Activated CD8-positive, alpha-beta memory T cell treated with anti-CD3 and anti-CD28 coated beads for 36 hours (primary cell): ENCODE results near the gene ESRRA. TPM values are rescaled to one million over a fixed set of nuclear protein-coding genes. Genes with fewer than 3 reads are reported as not detected.

ENCODE experiments used
- CTCF ChIA-PET: fragments of 350-600 bp; sonication (Branson Sonifier 250); formaldehyde crosslinking; loops from one replicate; lab custom pipeline; 2021; ENCODE audit warnings: antibody characterized with exemption; lab: Charles Lee
- POLR2A ChIA-PET: fragments of 350-600 bp; sonication (Branson Sonifier 250); formaldehyde crosslinking; loops from one replicate; lab custom pipeline; 2021; ENCODE audit warnings: antibody characterized with exemption; lab: Charles Lee
- total RNA-seq, 2 experiments: library from RNA; stranded (reverse); gene quantifications; one replicate each; pipeline ENCODE4 v1.2.3, GENCODE V29; 2021

The ESRRA gene
- total RNA-seq, 2 experiments from 2014 or later = 58.1 to 58.3 TPM

DNA sequence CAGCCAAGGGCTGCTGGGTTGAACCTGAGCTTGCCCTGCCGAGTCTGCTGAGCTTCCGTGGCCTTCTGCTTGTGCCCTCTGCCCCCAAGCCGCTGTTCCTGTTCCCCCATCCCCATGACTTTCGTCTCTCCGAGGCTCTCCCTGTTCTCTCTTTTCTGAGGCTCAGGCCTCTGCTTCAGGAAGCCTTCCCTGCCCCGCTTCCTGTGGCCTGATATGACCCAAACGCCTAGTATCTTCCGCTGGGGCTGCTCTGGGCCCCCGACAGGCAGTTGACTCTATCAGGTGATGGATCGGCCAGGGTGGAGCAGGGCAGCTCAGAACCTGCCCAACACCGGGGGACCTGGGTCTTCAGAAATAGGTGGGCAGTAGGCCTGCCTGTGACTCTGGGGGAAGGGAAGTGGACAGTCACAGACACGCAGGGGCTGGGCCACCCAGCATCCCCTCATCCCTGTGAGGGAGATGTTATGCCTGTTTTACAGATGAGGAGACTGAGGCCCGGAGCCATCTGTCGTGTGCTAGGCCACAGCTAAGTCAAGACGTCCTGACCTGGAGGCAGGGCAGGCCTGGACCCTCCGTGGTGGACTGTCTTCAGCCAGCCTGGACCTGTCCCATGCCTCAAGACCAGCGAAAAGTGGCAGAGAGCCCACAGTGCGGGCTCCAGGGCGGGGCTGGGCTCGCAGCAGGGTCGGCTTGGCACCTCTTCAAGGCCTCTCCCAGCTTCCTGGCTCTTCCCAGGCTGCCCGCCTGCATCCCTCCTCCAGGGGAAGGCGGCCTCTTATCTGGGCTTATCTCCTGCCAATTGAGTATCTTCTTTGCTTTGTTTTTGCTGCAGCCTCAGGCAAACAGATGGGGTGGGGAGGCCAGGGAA, 37.1 kb upstream of the ESRRA start:
- CTCF ChIA-PET = interaction anchor here (0.7 to 4.1 kb wide), 10 partner anchors 11 to 64 kb away, joined by 3 to 39 read pairs (median 5); partner anchors contain the start of genes CATSPERZ, FERMT3, PLCB3 and PPP1R14B
- POLR2A ChIA-PET = interaction anchor here (0.5 to 4.3 kb wide), 10 partner anchors 10 to 1492 kb away, joined by 3 to 22 read pairs (median 8); partner anchors contain the start of genes BAD, FERMT3, FKBP2 and GPR137

DNA sequence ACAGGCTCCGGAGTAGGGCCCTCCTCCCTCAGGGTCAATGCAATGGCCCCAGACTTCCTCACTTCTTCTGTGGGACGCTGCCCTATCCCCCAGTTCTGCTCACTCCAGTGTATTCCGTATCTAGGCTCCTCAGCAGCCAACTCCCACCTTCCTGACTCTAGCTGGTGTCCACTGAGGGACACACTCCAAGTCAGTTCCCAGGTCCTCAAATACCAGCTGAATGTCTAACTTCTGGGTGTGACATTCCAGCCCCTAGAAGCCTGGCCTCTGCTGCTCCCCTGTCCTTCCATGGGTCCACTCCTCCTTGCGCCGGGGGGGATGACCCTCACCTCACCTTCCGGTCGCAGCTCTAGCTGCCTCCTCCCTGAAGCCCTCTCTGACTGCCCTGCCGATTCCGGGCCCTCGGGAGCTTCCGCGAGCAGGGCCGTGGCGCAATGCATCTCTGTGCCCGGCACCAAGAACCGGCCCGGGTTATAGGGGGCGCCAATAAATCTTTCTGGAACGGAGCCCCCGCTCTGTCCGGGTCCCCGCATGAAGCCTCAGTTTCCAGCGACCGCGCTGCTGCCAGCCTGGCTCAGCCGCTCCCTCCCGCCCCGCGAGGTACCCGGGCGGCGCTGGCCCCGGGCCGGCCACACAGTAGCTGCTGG, 36.3 kb upstream of the ESRRA start:
- POLR2A ChIA-PET = interaction anchor here (0.5 to 4.3 kb wide), 8 partner anchors 11 to 1493 kb away, joined by 4 to 22 read pairs (median 18); partner anchors contain the start of genes BAD, FERMT3, FKBP2 and GPR137
- CTCF ChIA-PET = interaction anchor here (0.6 to 4.1 kb wide), 10 partner anchors 12 to 64 kb away, joined by 3 to 39 read pairs (median 4); partner anchors contain the start of genes CATSPERZ, FERMT3, PLCB3 and PPP1R14B

DNA sequence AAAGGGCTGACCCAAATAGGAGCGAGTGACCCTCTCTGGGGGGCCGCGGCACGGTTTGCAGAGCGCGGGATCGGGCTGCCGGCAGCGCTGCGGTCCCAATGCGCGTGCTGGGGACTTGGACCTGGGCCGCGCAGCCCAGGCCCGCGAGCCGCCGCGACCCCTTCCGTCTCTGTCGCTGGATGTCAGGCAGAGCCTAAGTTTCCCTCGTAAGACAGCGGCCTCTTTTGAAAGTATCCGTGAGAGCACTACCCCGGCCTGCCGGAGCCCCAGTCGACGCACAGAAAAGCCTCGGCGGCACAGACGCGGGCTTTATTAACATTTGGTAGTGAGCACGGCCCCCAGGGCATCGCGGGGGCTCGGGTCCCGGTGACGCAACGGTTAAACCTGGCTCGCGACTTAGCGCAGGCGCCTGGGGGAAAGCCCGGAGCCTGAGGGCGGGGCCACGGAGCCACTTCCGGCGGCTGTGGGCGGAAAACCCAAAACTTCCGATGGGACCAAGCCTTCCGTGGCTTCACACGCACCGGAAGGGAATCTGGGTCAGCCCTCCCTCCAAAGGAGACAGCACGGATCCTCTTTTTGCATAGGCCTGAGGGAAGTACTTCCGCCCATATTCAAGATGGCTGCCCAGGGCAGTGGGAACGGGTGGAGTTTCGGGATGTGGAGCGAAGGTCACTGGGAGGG, 35.6 kb upstream of the ESRRA start:
- POLR2A ChIA-PET = interaction anchor here (1.2 to 4.3 kb wide), 8 partner anchors 12 to 63 kb away, joined by 4 to 22 read pairs (median 18); partner anchors contain the start of genes BAD, ESRRA, FERMT3 and FKBP2

DNA sequence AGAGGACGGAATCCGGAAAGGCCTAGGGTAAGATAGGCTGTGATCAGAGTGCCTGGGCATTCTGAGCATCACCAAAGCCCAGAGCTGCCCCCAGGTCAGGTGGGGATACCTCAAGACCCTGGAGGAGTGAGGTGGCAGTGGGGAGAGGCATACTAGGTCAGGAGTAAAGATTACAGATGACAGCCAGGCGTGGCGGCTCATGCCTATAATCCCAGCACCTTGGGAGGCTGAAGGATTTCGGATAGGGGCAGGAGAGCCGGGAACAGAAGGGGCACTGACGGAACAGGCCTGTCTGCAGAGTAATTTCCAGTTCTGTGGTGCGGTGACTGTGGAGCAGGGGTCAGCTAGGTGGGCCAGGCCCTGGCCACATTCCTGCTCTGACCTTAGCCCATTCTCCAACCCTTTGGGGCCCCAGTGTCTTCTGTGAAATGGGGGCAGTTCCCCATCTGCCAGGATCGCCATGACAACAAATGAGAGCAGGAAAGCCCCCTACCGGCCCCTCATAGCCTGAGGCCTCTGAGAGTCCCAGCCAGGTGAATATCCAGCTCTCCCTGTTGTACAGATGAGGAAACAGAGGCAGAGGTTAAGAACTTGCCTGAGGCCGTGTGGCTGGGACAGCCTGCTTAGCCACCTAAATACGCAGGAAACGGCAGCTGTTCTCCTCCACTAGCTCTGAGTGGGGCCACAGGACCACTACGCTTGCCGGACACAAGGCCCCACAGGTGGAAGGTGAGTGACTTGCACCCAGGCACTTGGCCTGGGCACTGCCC, 30.1 kb upstream of the ESRRA start:
- ChIA-PET POLR2A (interaction anchor here (0.7 kb wide), 1 partner anchor 10 kb away, joined by 7 read pairs; no protein-coding TSS in a partner anchor), CTCF (interaction anchor here (1.1 to 2.5 kb wide), 2 partner anchors 14 to 26 kb away, joined by 4 to 9 read pairs; no protein-coding TSS in a partner anchor)

More for the DNA sequence above, 35.6 kb upstream of the ESRRA start:
- CTCF ChIA-PET = interaction anchor here (0.6 to 4.1 kb wide), 9 partner anchors 12 to 63 kb away, joined by 3 to 39 read pairs (median 6); partner anchors contain the start of genes CATSPERZ, ESRRA, FERMT3 and PLCB3

DNA sequence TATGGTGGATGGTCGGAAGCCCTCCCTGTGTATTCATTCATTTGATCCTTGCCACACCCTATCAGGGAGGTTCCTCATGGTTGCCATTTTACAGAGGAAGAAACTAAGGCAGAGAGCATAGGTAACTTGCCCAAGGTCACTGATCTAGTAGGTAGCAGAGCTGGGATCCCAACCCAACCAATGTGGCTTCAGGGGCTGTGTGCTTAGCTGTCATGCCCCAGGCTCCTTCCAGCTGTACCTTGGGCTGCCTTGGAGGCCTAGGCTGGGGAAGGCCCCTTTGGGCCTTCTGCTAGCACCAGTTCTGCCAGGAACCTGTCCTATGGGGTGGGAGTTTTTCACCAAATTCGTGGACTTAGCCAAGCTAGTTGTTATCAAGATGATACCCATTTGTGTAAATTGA, 29.5 kb upstream of the ESRRA start:
- POLR2A ChIA-PET = no interaction called here
- CTCF ChIA-PET = interaction anchor here (1.1 to 2.5 kb wide), 2 partner anchors 14 to 25 kb away, joined by 4 to 9 read pairs; no protein-coding TSS in a partner anchor

DNA sequence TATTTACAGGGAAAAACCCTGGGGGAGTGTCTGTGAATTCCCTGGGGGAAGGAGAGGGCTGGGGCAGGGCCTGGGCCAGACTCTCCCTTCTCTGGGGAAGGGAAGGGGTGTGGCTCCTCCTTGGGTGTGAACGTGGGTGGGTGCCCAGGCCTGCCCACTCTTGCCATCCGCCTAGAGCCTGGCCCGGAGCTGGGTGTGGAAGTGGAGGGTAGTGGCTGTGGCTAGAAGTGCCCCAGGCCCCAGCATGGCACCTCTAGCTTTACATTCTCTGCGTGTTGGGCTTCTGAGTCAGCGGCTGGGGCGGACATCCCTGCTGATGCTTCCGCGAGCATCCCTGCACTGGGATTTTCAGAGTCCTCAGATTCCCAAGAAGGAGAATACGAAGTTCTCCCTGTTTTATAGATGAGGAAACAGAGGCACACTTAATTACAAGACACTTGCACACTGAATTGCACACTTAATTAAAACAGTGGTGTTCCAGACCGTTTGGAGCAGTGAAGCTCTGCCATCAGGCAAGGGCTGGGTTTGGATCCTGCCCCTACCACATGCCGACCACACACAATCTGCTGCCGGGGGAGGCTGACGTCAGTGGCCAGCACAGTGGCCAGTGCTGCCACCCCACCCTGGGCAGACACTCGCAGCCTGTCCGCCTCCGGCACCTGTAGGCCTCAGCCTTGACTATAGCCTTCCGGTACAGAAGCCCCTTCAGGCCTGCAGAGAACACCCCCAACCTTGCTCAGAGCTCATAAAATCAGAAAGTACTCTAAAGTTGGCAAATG, 28.5 kb upstream of the ESRRA start:
- POLR2A ChIA-PET = interaction anchor here (0.6 to 0.7 kb wide), 2 partner anchors 63 to 1481 kb away, joined by 3 to 4 read pairs; no protein-coding TSS in a partner anchor
- CTCF ChIA-PET = interaction anchor here (1.1 to 2.5 kb wide), 3 partner anchors 10 to 28 kb away, joined by 3 to 9 read pairs (median 4); no protein-coding TSS in a partner anchor

DNA sequence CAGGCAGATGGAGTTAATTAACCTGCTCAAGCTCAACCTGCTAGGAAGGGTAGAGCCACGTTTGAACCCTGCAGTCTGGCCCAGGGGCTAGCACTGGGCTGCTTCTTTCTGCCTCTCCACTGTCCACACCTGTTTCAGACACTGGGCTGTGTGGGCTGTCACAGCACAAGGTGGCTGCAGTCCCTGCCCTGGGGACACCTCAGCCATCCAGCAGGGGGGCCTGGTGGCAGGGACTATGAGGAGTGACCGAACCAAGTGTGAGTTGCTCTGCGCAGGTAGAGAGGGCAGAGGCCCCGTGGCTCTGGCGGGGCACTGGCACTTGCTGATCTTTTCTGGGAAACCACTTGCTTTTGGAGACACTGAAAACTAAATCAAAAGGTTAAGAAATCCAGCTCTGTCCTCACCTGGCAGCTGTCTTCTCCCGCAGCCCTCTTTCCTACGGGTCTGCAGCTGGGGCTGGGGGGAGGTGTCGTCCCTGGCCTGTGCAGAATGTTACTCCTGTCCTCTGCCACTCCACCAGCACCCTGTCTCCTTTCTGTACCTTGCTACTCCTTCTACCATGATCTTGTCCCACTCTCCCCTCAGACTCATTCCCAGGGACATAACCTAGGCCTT, 26.6 kb upstream of the ESRRA start:
- ChIA-PET CTCF (interaction anchor here (1.1 kb wide), 1 partner anchor 25 kb away, joined by 4 read pairs; no protein-coding TSS in a partner anchor), POLR2A (no interaction called here)

DNA sequence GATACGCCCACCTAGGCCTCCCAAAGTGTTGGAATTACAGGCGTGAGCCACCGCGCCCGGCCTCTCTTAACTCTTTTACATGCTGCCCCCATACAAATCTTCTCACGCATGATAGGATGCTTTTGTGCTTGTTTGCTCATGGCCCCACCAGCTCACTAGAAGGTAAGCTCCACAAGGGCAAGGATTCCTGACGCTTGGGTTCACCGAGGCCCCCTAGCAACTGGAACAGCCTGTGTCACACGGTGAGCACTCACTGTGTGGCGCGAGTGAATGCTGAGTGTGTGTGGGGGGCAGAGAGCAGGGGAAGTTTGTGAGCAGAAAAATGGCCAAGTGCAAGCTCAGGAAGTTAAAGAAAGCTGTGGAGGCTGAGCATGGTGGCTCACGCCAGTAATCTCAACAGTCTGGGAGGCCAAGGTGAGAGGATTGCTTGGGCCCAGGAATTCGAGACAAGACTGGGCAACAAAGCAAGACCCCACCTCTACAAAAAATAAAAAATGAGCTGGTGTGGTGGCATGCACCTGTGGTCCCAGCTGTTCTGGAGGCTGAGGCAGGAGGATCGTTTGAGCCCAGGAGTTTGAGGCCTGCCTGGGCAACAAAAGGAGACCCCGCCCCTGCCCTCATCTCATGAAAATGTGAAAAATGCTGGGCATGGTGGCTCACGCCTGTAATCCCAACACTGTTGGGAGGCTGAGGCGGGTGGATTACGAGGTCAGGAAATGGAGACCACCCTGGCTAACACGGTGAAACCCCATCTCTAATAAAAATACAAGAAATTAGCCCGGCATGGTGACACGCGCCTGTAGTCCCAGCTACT, 23.2 kb upstream of the ESRRA start:
- POLR2A ChIA-PET = interaction anchor here (0.6 kb wide), 1 partner anchor 36 kb away, joined by 6 read pairs; no protein-coding TSS in a partner anchor
- CTCF ChIA-PET = interaction anchor here (1.9 to 3.4 kb wide), 3 partner anchors 10 to 22 kb away, joined by 5 to 26 read pairs (median 5); no protein-coding TSS in a partner anchor

DNA sequence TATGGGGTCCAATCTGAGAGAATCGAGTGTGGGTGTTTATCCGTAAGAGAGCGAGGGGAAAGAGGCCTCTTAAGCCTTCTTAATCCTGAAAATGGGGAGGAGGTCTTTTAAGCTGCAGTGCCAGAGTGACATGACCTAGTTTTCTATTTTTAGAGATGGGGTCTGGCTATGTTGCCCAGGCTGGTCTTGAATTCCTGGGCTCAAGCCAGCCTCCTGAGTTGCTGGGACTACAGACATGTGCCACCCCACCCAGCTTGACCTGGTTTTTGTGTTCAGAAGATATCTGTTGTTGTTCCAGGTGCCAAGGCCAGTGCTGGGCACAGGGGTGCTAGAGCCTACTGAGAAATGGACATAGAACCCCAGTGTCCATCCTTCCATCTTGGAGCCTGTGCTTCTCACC, 22.2 kb upstream of the ESRRA start:
- ChIA-PET CTCF (interaction anchor here (1.0 to 3.4 kb wide), 4 partner anchors 11 to 32 kb away, joined by 3 to 26 read pairs (median 6); partner anchors contain the start of gene PLCB3), POLR2A (interaction anchor here (3.3 kb wide), 1 partner anchor 13 kb away, joined by 20 read pairs; no protein-coding TSS in a partner anchor)

DNA sequence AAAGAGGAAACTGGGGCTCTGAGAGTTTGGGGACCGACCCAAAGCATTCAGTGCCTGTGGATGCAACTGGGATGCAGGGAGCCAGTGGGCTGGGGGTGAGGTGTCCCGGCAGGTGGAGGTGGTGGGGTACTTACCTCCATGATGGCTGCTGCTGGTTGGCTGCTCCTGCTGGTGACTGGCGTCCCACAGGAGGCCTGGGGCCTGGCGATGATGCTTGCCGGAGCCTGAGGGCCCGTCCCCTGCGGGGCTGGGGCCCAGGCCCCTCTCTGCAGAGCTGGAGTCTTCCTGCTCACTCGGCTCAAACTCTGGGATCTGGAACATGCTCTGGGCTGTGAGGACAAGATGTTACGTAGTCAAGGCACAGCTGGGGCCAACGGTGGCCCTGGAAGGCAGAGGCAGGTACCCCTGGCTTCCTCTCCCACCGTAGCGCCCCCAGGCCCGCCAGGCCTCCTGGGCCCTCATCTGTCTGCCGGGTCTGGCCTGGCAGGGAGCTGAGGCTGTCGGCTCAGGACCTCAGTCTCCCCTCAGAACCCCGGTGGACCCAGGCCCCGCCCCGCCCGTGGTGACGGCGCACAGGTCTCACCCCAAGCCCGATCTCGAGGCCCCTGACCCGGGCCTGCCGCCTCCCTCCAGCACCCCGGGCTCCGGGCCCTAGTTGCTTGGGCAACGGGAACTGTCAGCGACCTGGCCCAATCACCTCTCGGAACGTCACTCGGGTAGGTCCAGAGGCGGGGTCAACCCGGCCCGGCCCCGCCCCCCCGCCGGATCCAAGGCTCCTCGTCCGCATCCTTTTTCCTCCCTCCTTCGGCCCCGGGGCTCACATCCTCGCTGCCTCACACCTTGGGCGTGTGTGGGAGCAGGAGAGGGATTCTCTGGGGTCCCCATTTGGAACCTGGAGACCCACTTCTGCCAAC, 21.0 kb upstream of the ESRRA start, which contains the start of gene BAD:
TSS of gene BAD (minus strand) at position 618 of the 914 bp plus-strand sequence. CDS start at position 321, 297 bp downstream.
- POLR2A ChIA-PET = interaction anchor here (0.7 to 3.3 kb wide), 6 partner anchors 14 to 78 kb away, joined by 3 to 20 read pairs (median 4); partner anchors contain the start of genes CATSPERZ, FERMT3, FKBP2 and TRMT112
- CTCF ChIA-PET = interaction anchor here (0.6 to 3.4 kb wide), 6 partner anchors 11 to 33 kb away, joined by 3 to 26 read pairs (median 6); partner anchors contain the start of genes CATSPERZ and PLCB3

DNA sequence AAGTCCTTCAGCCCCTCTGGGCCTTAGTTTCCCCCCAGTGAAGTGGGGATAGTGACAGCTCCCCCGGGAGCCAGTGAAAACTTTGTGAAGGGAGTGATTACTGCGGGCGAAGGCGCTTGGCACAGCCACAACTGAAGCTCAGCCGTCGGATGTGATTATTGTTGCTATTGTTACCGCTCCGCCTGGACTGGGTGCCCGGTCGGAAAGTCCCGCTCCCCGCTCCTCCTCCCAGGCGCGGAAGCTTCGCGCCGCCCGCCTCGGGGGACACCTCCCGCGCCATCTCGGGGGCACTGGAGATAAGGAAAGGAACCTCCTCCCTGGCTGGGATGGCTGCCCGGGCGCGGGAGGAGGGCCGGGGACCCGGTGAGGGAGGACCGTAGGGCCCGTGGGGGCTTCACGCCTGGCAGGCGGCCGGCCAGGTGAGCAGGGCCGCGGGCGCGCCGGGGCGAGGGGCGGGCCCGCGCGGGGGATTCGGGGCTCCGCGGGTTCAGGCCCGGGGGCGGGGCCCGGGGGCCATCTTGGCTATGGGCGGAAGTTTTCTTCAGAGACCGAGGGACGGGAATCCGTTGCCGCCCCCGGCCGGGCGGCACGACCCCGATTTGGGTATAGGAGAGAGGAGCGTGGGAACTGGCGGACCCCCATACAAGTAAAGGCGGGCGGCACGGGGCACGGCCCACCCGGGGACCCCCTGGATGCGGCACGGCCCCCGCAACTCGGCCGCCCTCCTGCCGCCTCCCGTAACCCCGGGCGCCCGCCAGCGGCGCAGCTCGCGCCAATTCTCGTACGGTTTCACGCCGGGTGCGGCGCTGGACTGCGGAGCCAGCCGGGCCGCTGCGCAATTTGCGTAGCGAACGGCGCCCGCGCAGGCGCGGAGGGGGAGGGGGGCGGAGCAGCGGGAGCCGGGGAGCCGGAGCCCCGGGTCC, 20.1 kb upstream of the ESRRA start, which contains the start of gene GPR137:
TSS of gene GPR137 (plus strand) at position 887 of the 923 bp plus-strand sequence. CDS start 677 bp downstream, outside the sequence.
- ChIA-PET POLR2A (interaction anchor here (0.6 to 3.3 kb wide), 8 partner anchors 15 to 1444 kb away, joined by 3 to 20 read pairs (median 4); partner anchors contain the start of genes CATSPERZ, FERMT3, FKBP2 and TRMT112), CTCF (interaction anchor here (1.7 to 3.4 kb wide), 3 partner anchors 16 to 34 kb away, joined by 8 to 26 read pairs (median 15); partner anchors contain the start of genes CATSPERZ and PLCB3)
